GM21619 (cell line): ENCODE measurements around the gene GLS2.
"Not testable (repeated sequence)": the region's sequence is repeated elsewhere in the genome, so short reads cannot be mapped to it uniquely, and the experiment has no call there.

Experiments
- ATAC-seq: cut with Tn5 transposase; IDR thresholded peaks from one replicate; pipeline ENCODE4 v1.9.1; 2021; ENCODE audit not compliant: unreplicated experiment

GLS2 gene

DNA sequence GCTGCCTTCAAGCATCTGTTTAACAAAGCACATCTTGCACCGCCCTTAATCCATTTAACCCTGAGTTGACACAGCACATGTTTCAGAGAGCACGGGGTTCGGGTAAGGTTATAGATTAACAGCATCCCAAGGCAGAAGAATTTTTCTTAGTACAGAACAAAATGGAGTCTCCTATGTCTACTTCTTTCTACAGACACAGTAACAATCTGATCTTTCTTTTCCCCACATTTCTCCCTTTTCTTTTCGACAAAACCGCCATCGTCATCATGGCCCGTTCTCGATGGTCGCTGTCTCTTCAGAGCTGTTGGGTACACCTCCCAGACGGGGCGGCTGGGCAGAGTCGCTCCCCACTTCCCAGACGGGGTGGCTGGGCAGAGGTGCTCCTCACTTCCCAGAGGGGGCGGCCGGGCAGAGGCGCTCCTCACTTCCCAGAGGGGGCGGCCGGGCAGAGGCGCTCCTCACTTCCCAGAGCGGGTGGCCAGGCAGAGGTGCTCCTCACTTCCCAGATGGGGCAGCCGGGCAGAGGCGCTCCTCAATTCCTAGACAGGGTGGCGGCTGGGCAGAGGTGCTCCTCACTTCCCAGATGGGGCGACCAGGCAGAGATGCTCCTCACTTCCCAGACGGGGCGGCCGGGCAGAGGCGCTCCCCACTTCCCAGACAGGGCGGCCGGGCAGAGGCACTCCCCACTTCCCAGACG is 5.6 kb upstream of the GLS2 start:
- not testable (repeated sequence) for ATAC-seq

DNA sequence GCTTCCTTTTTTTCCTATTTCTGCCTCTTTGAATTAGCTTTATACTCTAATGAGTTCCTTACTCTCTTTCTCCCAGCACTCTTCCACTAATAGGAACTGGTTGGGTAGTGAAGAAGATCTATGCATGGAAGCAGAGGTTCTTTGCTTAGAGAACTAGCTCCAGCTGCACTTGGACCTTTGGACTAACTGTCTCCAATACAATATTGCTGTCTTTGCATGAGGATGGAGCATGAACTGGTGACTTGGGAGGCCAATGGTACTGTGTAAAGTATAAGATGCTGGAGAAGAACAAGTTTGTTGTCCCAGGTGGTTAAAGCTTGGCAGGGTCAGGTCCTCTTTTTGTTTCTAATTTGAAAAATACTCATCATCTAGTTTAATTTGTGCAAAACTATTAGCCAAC is 2.4 kb upstream of the GLS2 start:
- ATAC-seq, result no peak

DNA sequence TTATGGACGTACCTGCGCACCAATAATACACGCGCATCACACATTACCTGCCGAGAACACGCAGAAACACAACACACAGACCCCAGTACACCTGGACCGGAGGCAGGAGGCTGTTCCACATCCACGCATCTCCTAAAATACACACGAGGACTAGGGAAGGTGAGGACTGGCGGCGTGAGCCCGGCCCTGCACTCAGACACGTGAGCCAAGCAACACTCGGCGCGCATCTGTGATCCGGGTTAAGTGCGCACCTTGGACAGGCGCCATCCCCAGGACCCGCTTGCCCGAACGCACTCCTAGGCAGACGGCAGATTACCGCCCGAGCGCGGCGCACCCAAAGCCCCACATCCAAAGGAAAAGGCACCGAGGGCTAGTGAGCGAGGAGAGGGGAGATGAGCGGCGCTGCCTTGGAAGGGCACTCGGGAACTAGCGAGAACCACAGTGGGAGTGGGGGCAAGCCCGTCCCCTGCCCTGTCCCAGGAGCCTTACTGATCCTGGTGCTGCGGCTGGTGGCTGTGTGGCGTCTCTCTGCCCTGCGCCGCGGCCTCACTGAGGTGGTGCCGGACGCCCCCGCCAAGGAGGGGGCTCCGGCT is 417 bp downstream of the GLS2 start:
- ATAC-seq, result no peak

DNA sequence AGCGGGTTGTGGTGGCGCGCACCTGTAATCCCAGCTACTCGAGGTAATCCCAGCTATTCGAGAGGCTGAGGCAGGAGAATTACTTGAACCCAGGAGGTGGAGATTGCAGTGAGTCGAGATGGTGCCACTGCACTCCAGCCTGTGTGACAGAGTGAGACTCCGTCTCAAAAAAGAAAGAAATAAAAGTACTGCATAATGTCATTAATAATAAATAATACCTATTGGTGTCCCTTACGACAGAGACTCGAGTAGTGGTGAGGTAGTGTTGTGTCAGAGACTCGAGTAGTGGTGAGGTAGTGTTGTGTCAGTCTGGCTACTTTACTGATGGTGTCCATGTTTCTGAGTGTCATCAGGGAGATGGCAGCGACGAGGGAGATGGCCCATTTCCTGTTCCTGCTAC is 1.3 kb downstream of the GLS2 start:
- ATAC-seq, result no peak

DNA sequence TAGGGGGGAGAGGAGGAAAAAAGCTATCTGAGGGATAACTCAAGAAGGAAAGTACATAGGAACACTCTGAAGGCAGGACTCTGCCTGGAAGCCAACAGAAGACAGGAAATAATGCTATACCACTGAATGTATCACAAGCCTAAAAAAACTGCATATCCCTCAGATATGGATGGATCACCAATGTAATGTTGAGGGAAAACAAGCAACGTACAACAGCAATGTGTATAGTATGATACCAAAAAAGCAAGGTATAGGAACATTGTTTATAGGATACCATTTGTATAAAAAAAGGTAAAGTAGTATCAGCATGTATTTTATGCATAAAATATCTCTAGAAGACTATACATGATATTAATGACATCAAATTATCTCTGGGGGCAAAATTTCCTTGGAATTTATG is 3.4 kb downstream of the GLS2 start:
- ATAC-seq, result no peak

DNA sequence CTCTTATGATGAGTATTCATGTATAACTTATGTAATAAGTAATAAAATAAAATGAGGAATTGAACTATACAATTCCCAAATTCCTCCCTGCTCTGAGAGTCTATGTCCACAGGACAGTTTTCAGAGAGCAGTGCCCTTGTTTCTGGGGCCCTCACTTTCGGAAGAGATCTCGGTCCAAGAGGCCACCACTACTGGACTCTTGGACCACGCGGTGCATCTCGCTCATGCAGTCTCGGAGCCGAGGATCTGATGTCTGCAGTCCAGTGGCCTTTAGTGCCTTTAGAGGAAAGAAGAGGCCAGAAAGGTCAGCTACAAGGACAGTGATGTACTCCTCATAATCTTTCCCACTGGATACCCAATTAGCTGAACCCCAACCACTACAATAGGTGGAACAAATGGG is 8.3 kb downstream of the GLS2 start:
- ATAC-seq, result no peak

DNA sequence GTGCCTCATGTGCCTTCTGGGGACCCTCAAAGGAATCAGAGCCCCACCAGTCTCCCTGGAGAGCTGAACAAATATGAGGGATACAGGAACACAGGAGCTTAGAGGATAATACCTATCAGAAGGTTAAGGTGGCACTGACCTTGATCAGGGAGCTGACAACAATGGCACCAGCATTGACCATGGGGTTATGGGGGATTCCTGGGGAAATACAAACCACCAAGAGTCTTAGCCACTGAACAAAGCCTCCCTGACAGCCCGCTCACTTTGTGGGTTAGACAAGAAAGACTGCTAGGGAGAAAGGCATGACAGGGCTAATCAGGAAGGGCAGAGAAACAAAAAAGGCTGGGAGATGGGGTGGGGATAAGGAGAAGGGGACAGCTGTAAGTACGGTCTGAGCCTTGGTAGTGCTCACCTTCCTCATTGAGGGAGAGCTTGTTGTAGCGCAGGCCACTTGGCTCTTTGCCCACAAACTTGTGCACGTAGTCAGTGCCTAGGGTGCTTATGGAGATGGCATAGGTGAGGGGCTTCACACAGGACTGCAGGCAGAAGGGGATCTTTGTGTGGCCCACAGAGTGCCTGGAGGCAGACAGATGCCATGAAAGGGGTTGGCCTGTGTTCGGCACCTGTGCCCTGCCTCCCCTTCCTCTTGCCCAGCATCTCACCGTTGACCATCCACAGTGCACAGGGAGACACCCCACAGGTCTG is 10.3 kb downstream of the GLS2 start:
- no peak for ATAC-seq

DNA sequence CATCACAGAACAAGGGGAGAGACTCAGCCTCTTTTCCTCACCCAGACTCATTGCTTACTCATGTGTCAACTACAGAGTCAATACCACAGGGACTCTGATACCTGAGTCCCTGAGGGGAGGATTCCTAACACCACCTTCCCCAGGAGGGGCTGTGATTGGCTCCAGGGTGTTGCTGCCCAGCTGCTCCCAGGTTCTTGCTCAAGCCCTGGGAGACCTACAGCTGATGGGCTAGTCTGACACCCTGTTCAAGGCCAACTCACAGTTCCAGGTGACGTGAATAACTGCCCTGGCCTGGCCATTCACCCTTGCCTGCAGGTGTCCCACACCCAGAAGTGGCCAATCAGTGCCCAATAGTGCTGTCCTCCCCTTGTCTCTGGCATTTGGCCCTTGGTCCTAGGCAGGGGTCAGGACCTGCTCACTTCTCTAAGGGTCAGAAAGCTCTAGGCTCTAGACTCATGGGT is 11.0 kb downstream of the GLS2 start:
- ATAC-seq, result no peak

DNA sequence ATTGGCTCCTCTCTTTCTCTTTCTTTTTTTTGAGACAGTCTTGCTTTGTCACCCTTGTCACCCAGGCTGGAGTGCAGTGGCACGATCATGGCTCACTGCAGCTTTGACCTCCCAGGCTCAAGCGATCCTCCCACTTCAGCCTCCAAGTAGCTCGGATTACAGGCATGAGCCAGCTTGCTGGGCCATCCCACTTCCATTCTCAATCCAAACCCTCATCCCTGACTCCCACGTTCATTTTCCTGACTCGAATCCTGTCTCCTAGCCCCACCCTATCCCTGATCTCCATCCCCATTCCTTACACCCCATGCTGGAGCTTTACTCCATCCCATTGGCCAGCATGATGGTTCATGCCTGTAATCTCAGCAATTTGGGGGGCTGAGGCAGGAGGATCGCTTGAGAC is 11.8 kb downstream of the GLS2 start:
- no peak for ATAC-seq

DNA sequence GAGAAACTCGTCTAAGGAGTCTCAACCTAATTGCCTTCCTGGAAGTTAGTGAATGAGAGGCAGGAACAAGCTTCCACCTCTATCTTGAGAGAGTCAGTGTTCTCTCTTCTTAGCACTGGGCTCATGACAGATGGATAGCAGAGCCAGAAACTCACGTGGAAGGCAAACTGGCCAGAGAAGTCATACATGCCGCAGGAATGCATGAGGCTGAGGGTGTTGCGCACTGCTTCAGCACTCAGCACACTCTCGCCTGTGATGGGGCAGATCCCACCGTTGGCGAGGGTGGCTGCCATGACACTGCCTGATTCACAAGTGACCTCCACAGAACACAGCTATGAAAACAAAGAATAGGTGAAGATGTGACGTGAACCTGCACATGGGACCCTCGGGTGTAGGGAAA is 13.6 kb downstream of the GLS2 start:
- no peak for ATAC-seq

DNA sequence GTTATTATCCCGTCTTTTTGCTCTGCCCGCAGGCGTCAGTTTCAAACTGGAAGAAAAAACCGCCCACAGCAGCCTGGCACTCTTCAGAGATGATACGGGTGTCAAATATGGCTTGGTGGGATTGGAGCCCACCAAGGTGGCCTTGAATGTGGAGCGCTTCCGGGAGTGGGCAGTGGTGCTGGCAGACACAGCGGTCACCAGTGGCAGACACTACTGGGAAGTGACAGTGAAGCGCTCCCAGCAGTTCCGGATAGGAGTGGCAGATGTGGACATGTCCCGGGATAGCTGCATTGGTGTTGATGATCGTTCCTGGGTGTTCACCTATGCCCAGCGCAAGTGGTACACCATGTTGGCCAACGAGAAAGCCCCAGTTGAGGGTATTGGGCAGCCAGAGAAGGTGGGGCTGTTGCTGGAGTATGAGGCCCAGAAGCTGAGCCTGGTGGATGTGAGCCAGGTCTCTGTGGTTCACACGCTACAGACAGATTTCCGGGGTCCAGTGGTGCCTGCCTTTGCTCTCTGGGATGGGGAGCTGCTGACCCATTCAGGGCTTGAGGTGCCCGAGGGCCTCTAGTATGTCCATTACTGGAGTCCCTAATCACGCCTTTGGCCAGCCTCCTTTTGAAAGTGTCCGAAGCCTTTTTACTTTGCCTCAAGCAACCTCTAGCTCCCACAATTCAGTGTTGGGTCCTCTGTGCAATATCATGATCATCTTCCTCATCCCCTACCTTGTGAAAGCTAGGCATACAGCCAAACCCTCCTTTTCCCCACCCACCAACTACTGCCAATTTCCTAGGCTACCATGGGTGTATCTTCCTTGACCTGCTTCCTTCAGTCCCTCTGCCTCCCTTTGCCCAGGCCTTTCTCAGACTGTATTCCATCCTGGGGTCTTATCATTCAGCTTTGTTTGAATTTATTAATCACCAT is 18.7 kb downstream of the GLS2 start:
- ATAC-seq, result no peak

DNA sequence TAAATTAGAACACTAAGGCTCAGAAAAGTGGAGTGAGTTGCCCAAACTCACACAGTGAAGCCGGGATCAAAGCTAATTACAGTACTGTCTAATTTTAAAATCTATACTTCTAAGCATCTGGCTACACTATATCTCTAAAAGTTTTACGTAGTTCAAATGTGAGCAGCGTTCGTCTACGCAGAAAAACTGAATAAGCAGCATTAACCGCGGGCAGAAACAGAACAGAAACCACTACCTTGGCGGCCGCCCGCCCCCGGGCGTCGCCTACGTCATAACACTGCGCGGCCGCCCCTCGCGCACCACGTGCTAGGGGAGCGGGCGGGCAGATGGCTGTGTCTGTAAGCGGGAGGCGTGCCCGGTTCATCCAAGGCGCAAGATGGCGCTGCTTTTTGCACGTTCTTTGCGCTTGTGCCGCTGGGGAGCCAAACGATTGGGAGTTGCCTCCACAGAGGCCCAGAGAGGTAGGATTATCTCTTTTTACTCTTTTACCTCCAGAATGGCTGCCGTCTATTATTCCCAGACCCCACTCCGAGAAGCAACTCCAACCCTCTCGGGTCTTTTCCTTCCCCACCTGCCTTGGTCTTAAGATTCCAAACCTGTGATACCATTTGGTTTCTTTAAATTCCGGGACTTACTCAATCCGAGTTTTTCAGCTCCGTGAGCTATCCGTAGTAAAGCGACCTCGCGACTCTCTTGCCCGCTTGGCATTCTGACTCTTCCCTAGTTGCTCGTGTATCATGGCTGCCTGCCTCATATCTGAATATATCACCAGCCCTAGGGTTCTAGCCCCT is 19.6 kb downstream of the GLS2 start, which contains the start of gene SPRYD4:
SPRYD4 (plus strand) TSS at position 363 of the 791 bp plus-strand sequence; CDS start at position 377, 14 bp downstream.
- ATAC-seq, result peak; percentile 85

DNA sequence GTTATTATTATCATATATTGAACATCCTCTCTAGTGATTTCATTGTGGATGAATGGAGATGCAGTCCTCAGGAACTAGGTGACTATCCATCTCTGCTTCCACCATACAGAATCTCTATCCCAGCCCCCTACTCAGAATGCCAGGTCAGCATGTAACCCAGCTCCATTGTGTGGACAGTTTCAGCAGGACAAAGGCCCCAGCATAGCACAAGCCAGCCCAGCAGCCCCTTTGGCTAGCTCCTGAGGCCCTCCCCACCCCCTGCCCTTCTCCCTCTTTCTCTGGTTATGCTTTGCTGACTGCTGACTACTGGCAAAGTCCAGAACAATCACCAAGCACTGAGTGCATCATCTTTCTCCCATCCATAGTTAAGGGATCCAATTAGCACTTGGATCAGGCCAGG is 25.4 kb downstream of the GLS2 start:
- ATAC-seq, result no peak

DNA sequence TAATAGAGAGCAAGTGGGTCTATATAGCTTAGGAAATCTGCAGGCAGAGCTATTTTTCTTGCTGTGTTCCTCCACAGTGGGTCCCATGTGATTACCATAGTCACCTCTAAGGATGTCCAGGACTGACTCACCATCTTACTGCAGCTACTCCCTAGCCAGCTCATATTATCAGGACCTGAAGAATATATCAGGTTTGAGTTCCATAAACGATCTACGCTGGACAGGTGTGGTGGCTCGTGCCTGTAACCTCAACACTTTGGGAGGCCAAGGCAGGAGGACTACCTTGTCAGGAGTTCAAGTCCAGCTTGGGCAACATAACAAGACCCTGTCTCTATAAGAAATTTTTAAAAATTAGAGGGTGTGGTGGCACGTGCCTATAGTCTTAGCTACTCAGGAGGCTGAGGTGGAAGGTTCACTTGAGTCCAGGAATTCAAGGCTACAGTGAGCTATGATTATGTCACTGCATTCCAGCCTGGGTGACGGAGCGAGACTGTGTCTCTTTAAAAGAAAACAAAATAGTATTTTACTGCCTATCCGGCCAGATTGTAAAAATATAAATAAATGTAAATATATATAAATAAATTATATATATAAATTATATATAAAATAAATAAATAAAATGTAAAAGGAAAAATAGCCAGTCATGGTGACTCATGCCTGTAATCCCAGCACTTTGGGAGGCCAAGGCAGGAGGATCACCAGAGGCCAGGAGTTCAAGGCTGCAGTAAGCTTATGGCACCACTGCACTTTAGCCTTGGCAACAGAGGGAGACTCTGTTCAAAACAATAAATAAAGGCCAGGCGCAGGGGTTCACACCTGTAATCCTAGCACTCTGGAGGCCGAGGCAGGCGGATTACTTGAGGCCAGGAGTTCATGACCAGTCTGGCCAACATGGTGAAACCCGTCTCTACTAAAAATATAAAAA is 26.5 kb downstream of the GLS2 start:
- no peak for ATAC-seq

DNA sequence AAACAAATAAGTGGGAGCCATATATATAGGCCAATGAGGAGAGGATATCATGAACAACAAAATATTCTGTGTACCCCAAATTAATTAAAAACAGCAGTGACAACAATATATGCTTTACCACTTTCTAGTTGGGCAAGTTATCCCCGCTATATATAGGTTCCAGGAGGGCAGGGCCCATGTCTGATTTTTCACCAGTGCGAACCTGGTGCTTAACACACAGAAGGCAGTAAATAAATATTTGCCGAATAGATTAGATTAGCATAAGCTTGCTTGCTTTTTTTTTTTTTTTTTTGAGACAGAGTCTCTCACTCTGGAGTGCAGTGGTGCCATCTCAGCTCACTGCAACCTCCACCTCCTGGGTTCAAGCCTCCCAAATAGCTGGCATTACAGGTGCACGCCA is 30.1 kb downstream of the GLS2 start:
- ATAC-seq, result no peak

DNA sequence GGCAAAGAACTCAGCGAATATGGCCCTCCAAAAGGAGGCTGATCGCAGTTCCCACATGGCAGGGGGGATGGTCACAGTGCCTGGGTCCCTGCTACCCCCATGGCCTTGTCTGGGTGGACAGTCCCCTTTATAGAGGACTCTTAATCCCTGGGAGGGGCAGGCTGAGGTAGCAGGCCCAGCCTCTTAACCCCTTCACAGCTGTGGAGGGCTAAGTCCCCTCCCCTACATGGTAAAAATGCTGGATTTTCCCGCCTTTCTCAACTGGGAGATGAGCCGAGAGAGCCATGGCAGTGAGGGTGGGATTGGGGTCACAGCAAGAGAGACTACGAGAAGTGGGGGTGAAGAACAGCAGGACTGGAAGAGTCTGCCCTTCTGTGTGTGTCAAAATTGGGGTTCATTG is 33.4 kb downstream of the GLS2 start, which contains the start of gene MIP:
MIP (minus strand) TSS at position 101 of the 400 bp plus-strand sequence; CDS start at position 57, 44 bp downstream.
- no peak for ATAC-seq

DNA sequence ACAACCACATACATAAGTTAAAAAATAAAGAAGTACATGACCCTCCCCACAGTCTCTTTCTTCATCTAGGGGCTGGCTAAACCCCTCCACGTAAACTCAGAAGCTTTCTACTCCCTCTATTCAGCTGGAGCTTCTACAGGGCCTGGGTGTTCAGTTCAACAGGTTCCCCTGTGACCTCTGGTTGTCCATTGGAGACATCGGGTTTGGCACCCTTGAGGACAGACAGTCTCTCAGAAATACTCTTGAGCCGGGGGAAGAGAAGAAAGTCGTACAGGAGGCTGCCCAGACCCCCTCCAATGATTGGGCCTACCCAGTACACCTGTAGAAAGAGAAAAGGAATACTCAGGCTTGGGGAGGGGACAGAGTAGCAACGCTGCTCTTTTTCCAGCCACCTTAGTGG is 36.8 kb downstream of the GLS2 start:
- ATAC-seq, result no peak

DNA sequence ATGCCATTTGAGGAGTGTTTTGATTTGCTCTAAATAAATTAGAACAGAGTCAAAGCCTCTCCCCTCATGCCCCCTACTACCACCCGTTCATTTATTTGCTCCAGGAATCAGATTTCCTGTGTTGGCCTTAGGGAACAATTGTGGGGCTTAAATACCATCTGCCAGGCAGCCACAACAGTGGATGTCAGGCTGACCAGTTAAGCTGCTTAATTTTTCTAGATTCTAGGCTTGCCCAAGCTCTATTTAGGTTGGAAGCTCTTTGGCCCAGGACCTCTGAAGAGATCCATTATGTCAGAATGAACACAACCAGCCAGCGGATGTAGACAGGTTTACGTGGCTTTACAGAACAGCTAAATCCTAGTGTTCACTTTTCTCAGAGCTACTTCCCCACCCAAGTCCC is 37.7 kb downstream of the GLS2 start:
- ATAC-seq, result no peak

DNA sequence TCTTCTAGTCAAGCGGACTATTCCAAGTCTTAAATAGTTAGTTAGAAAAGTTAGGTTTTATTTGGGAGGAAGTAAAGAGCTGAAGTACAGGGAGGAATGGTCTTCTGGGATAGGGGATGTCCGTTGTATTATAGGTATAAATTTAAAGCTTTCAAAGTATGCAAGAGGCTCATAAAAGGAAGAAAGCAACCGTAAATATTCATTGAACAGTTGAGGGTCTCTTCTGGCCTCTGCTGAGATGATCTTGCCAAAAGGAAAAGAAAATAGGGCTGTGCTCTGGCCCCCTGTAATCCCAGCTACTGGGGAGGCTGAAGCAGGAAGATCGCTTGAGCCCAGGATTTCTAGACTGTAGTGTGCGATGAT is 38.4 kb downstream of the GLS2 start:
- ATAC-seq, result no peak
